HepG2 (cell line): ENCODE measurements around the gene OR2AP1. TPM values are rescaled to one million over a fixed set of nuclear protein-coding genes. Genes with fewer than 3 reads are reported as not detected.

Source experiments
- ATAC-seq: fragments of 200-7000 bp; cut with Tn5 transposase; 3 replicates; pipeline ENCODE4 v1.9.1; 2020; ENCODE audit warnings: mild to moderate bottlenecking, moderate library complexity
- BruUV-seq: library from RNA; stranded (reverse); fragments of 400-500 nt; replicated peaks from 2 replicates; lab custom pipeline; 2021; lab: Mats Ljungman, UMichigan
- CTCF ChIA-PET: fragments of 300-600 bp; formaldehyde crosslinking; extraction: SDS; loops from one replicate; lab custom pipeline; 2021; ENCODE audit warnings: low total read pairs, inconsistent platforms, low intra/inter-chr PET ratio; lab: Yijun Ruan, JAX
- POLR2A ChIA-PET: fragments of 350-600 bp; sonication (Branson Sonifier 250); formaldehyde crosslinking; loops from one replicate; lab custom pipeline; 2020; ENCODE audit warnings: antibody characterized with exemption, inconsistent platforms; lab: Yijun Ruan, JAX
- DNase-seq: peaks from one replicate; pipeline ENCODE4 v3.0.0-alpha.2; 2015; ENCODE audit warnings: low spot score
- FAIRE-seq: peaks from 3 replicates; lab custom pipeline; 2011; peaks lifted over from hg19 to GRCh38; lab: Jason Lieb, UNC
- H2AFZ ChIP-seq: one replicate; pipeline ENCODE4 v1.6.1; 2011; ENCODE audit warnings: low read length, inconsistent platforms
- H3K27ac ChIP-seq: fragments of 300-600 bp; 3 replicates; pipeline ENCODE4 v1.8.0; 2011; ENCODE audit warnings: mixed run types, mild to moderate bottlenecking, mixed read lengths, low read length, inconsistent platforms; ENCODE audit not compliant: insufficient read depth; ENCODE audit errors: extremely low read length
- H3K27me3 ChIP-seq, 2 experiments: fragments of 200-600 bp in 1 of 2; 2 replicates in 1 of 2; 3 replicates in 1 of 2; pipeline versions ENCODE4 v1.6.0 to v1.8.0; 2011; ENCODE audit warnings: low read length in 2 of 2, mild to moderate bottlenecking in 2 of 2, moderate library complexity in 2 of 2, inconsistent platforms in 1 of 2; ENCODE audit not compliant: insufficient read depth in 2 of 2, control insufficient read depth in 1 of 2
- H3K36me3 ChIP-seq, 2 experiments: fragments of 200-600 bp in 1 of 2; replicated peaks in 1 of 2; 2 replicates in 1 of 2; 3 replicates in 1 of 2; pipeline versions ENCODE4 v1.5.1 to v1.8.0; 2011; ENCODE audit warnings: low read length in 2 of 2, inconsistent platforms in 1 of 2; ENCODE audit not compliant: insufficient read depth in 2 of 2, control insufficient read depth in 1 of 2
- H3K4me1 ChIP-seq: 2 replicates; pipeline ENCODE4 v1.5.1; 2012; ENCODE audit warnings: low read length, inconsistent platforms; ENCODE audit not compliant: insufficient read depth
- H3K4me2 ChIP-seq: 2 replicates; pipeline ENCODE4 v1.6.0; 2011; ENCODE audit warnings: low read depth, low read length, inconsistent platforms
- H3K4me3 ChIP-seq, 3 experiments: fragments of 200-600 bp in 1 of 3; sonication (generic), shearing (Covaris generic) in 1 of 3; replicated peaks in 1 of 3; 2 replicates each; pipeline ENCODE4 v1.5.1; 2011 to 2016; ENCODE audit warnings: low read length in 3 of 3, inconsistent platforms in 2 of 3, low read depth in 2 of 3, mild to moderate bottlenecking in 2 of 3, control low read depth in 1 of 3, mixed read lengths in 1 of 3; ENCODE audit not compliant: insufficient read depth in 1 of 3
- H3K79me2 ChIP-seq: one replicate; pipeline ENCODE4 v1.6.1; 2011; ENCODE audit warnings: low read length, inconsistent platforms; ENCODE audit not compliant: insufficient read depth
- H3K9ac ChIP-seq: 2 replicates; pipeline ENCODE4 v1.6.0; 2011; ENCODE audit warnings: mild to moderate bottlenecking, low read depth, low read length, inconsistent platforms; ENCODE audit not compliant: insufficient read depth
- H3K9me3 ChIP-seq: 2 replicates; pipeline ENCODE4 v1.5.1; 2012; ENCODE audit warnings: mild to moderate bottlenecking, low read length
- H4K20me1 ChIP-seq: 2 replicates; pipeline ENCODE4 v1.6.0; 2011; ENCODE audit warnings: inconsistent platforms, mild to moderate bottlenecking, low read length, moderate library complexity; ENCODE audit not compliant: insufficient read depth
- ELF4 ChIP-seq: sonication (generic); formaldehyde crosslinking; IDR thresholded peaks from 2 replicates; pipeline ENCODE4 v1.5.0; 2020; ENCODE audit warnings: missing genetic modification reagents, mild to moderate bottlenecking, moderate library complexity, borderline replicate concordance
- HMGXB4 ChIP-seq, 2 experiments: sonication (generic) in 1 of 2; formaldehyde crosslinking in 1 of 2; IDR thresholded peaks; 2 replicates each; pipeline versions ENCODE4 v1.4.0 to v1.6.1; 2018 to 2020; ENCODE audit warnings: missing genetic modification reagents in 2 of 2, borderline replicate concordance in 1 of 2, low read depth in 1 of 2, mild to moderate bottlenecking in 1 of 2, missing biosample characterization in 1 of 2
- HNRNPUL1 ChIP-seq: fragments of 200-400 bp; formaldehyde crosslinking; IDR thresholded peaks from 2 replicates; pipeline ENCODE4 v1.6.1; 2017; ENCODE audit warnings: low read depth, mild to moderate bottlenecking, low read length, moderate library complexity
- SMARCE1 ChIP-seq: fragments of 450-650 bp; IDR thresholded peaks from 2 replicates; pipeline ENCODE4 v1.6.1; 2017; ENCODE audit warnings: borderline replicate concordance
- SOX13 ChIP-seq, 3 experiments: fragments of 450-650 bp in 1 of 3; sonication (generic) in 1 of 3; formaldehyde crosslinking in 1 of 3; IDR thresholded peaks in 2 of 3; conservative IDR thresholded peaks in 1 of 3; 2 replicates each; pipeline versions ENCODE4 v1.5.0 to v1.6.1; 2016 to 2020; ENCODE audit warnings: antibody characterized with exemption in 1 of 3, mild to moderate bottlenecking in 1 of 3, missing compliant biosample characterization in 1 of 3, missing genetic modification reagents in 1 of 3, moderate library complexity in 1 of 3
- TBP ChIP-seq: sonication (generic); formaldehyde crosslinking; IDR thresholded peaks from 2 replicates; pipeline ENCODE4 v1.5.0; 2020; ENCODE audit warnings: missing genetic modification reagents
- ZFAT ChIP-seq: sonication (generic); formaldehyde crosslinking; conservative IDR thresholded peaks from 2 replicates; pipeline ENCODE4 v1.8.1; 2023; ENCODE audit warnings: missing genetic modification reagents, inconsistent platforms
- ZNF367 ChIP-seq: sonication (generic); formaldehyde crosslinking; IDR thresholded peaks from 2 replicates; pipeline ENCODE4 v1.4.0; 2020; ENCODE audit warnings: missing genetic modification reagents, borderline replicate concordance
- ZSCAN9 ChIP-seq: IDR thresholded peaks from 2 replicates; pipeline ENCODE4 v1.6.1; 2016; ENCODE audit warnings: borderline replicate concordance
- WGBS: methylation state at CpG from one replicate; pipeline ENCODE4 v1.1.6; 2017; ENCODE audit warnings: low lambda C conversion rate; 5-methylcytosine and 5-hydroxymethylcytosine counted together
- in situ Hi-C: cut with HindIII; loops from 2 replicates; pipeline ENCODE4 v1.10.0; 2017; ENCODE audit warnings: low pct_unique_long_range_greater_than_20kb; ENCODE audit not compliant: extremely low pct_ligation_motif_present
- intact Hi-C: fragments of 100-400 bp; cut with micrococcal nuclease; formaldehyde crosslinking; loops from one replicate; pipeline ENCODE4 v1.10.0; 2022; ENCODE audit not compliant: unreplicated experiment
- polyA plus RNA-seq, 8 experiments: library from polyadenylated mRNA; depleted of rRNA in 3 of 8; stranded (reverse) in 7 of 8; unstranded in 1 of 8; fragments of >200 nt; fragmentation: Illumina TruSeq in 4 of 8; extraction: Trizol in 4 of 8; gene quantifications; 2 replicates each; pipeline versions ENCODE4 v1.2.1 to v1.2.3, GENCODE V29; 2011 to 2016; ENCODE audit warnings: low read depth in 4 of 8, missing spikeins in 1 of 8, mixed read lengths in 1 of 8; ENCODE audit not compliant: insufficient read depth in 1 of 8
- total RNA-seq, 5 experiments: library from RNA; depleted of rRNA; stranded (reverse); fragments of >200 nt; fragmentation: Illumina TruSeq; extraction: Trizol; gene quantifications; 2 replicates each; pipeline ENCODE4 v1.2.3, GENCODE V29; 2016; ENCODE audit warnings: low read depth in 1 of 5
- TF ChIP-seq, protein P1 (sequence below): sonication (generic); formaldehyde crosslinking; IDR thresholded peaks from 2 replicates; pipeline ENCODE4 v1.9.0; 2021; ENCODE audit warnings: missing genetic modification reagents, borderline replicate concordance
- TF ChIP-seq, protein P2 (sequence below): IDR thresholded peaks from 2 replicates; pipeline ENCODE4 v1.6.1; 2016; ENCODE audit warnings: mild to moderate bottlenecking, missing biosample characterization, missing genetic modification reagents

OR2AP1 gene
- total and polyA plus RNA-seq, 2 of the 13 experiments (the other 11 are each of a cell fraction or from before 2014, with no cell fraction given), result not detected

DNA sequence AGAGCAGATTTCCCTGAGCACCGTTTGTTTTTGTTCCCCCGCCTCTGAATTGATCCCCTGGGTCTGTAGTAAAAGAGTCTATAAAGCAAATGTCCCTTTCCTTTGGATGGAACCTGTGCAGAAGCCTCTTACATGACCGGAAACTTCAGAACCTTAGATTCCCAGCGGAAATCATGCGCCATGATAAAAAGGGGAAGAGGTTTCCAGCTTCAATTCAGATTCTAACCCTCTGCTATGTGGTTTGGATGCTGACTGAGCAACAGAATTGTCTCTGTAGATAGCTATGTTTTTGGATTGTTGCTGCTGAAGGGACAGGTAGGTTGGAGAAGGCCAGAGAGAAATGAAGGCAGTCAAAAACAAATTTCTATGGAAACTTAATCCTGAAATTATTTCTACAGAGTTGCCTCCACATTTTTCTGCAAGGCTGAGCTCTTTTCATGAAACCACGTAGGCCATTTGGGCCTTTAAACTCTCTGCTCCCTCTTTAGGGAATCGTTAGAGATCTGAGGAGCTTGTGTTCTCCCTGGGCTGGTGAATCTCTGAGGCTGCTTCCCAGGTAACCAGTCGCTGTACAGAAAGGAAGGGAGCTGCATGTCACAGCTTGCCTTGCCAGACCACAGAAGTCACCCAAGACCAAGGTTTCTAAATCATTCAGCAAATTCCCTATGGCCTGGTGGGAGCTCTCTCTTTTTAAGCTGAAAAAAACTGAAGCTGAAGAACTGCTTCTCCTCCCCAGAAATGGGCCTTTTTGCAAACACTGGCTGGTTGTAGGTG, 35.7 kb downstream of the OR2AP1 start:
- CTCF ChIA-PET, result no interaction called here
- TF ChIP-seq SOX13 (IDR thresholded peaks at IDR 0.05) (no peak), SOX13 (CRISPR knock-in tag; conservative IDR thresholded peaks at IDR 0.05 in 1 of 2, IDR thresholded peaks at IDR 0.05 in 1 of 2) (no peak), SMARCE1 (no peak)
- DNase-seq, result no peak
- no peak overlapping the region for H3K9ac ChIP-seq
- H3K4me3 ChIP-seq, result no peak overlapping the region
- POLR2A ChIA-PET, result no interaction called here
- no peaks in the 10 kb centered on the region for H3K9me3 ChIP-seq
- no peaks in the 10 kb centered on the region for H4K20me1 ChIP-seq
- BruUV-seq, result no TSS peak
- H3K79me2 ChIP-seq, result no peaks in the 10 kb centered on the region
- FAIRE-seq, result no peak
- 38% methylated on average over 8 of the region's 8 CpGs for WGBS
- H3K36me3 ChIP-seq, result no peaks in the 10 kb centered on the region
- ATAC-seq, result no peak
- H3K27me3 ChIP-seq, result no peaks in the 10 kb centered on the region
- intact Hi-C loops (no loop called here), in situ Hi-C loops (no loop called here)
- H3K4me2 ChIP-seq, result no peak overlapping the region
- no peak overlapping the region for H3K27ac ChIP-seq
- no peak overlapping the region for H2AFZ ChIP-seq
- H3K4me1 ChIP-seq, result peaks cover 14% of the 10 kb centered on the region; the same call in 1 of the 2 replicates

GRCh38 chr12:55610598-55610997, 38.3 kb downstream of the OR2AP1 start:
- POLR2A ChIA-PET, result no interaction called here
- no peak for FAIRE-seq
- no peak for TF ChIP-seq ZNF367 (CRISPR knock-in tag)
- TF ChIP-seq HMGXB4 (CRISPR knock-in tag; IDR thresholded peaks at IDR 0.05; ENCODE audit: borderline replicate concordance in 1 of 2, low read depth in 1 of 2), result no peak
- TF ChIP-seq, protein P1, sequence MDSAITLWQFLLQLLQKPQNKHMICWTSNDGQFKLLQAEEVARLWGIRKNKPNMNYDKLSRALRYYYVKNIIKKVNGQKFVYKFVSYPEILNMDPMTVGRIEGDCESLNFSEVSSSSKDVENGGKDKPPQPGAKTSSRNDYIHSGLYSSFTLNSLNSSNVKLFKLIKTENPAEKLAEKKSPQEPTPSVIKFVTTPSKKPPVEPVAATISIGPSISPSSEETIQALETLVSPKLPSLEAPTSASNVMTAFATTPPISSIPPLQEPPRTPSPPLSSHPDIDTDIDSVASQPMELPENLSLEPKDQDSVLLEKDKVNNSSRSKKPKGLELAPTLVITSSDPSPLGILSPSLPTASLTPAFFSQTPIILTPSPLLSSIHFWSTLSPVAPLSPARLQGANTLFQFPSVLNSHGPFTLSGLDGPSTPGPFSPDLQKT (CRISPR knock-in tag), result no peak
- TF ChIP-seq, protein P2, sequence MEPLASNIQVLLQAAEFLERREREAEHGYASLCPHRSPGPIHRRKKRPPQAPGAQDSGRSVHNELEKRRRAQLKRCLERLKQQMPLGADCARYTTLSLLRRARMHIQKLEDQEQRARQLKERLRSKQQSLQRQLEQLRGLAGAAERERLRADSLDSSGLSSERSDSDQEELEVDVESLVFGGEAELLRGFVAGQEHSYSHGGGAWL, result no peak
- no peak for TF ChIP-seq ZFAT (CRISPR knock-in tag)
- TF ChIP-seq ZSCAN9 (CRISPR knock-in tag), result no peak
- no peak for TF ChIP-seq ELF4 (CRISPR knock-in tag)
- TF ChIP-seq TBP (CRISPR knock-in tag), result no peak
- no peak for TF ChIP-seq HNRNPUL1

More at GRCh38 chr12:55610598-55610997, 38.3 kb downstream of the OR2AP1 start:
- no peak overlapping the region for H3K4me3 ChIP-seq
- no peaks in the 10 kb centered on the region for H3K36me3 ChIP-seq
- H4K20me1 ChIP-seq, result no peaks in the 10 kb centered on the region
- H3K27ac ChIP-seq, result no peak overlapping the region
- H3K9me3 ChIP-seq, result peaks cover 6% of the 10 kb centered on the region; the same call in 1 of the 2 replicates
- peaks cover 14% of the 10 kb centered on the region; the same call in 1 of the 2 replicates for H3K4me1 ChIP-seq
- in situ Hi-C loops, result loop anchor here (10.0 kb wide), 1 partner anchor 416 kb away; no protein-coding TSS in a partner anchor
- H3K4me2 ChIP-seq, result no peak overlapping the region
- no peaks in the 10 kb centered on the region for H3K27me3 ChIP-seq
- no peak overlapping the region for H2AFZ ChIP-seq
- H3K9ac ChIP-seq, result no peak overlapping the region
- ATAC-seq (no peak), DNase-seq (no peak)
- H3K79me2 ChIP-seq, result no peaks in the 10 kb centered on the region
- 0% methylated on average over 1 of the region's 1 CpG for WGBS
- BruUV-seq, result no TSS peak
- intact Hi-C loops, result no loop called here
- CTCF ChIA-PET, result no interaction called here
